Breast epithelium (tissue), 4 donors: Measurements from ENCODE around the gene SDR42E2. TPM values are rescaled to one million over a fixed set of nuclear protein-coding genes. Genes with fewer than 3 reads are reported as not detected.
"Not testable (repeated sequence)": the region's sequence is repeated elsewhere in the genome, so short reads cannot be mapped to it uniquely, and the experiment has no call there.

Source experiments
- DNase-seq, 2 donors: peaks; one replicate each; pipeline ENCODE4 v3.0.0-alpha.2; 2019; ENCODE audit warnings: low spot score in 2 of 2
- H3K27ac ChIP-seq, 2 donors: fragments of 200-600 bp; sonication (generic) in 1 of 2; one replicate each; pipeline ENCODE4 v1.5.1; 2016 to 2019; ENCODE audit warnings: mild to moderate bottlenecking in 1 of 2
- H3K27me3 ChIP-seq, 2 donors: fragments of 200-600 bp; sonication (generic) in 1 of 2; one replicate each; pipeline versions ENCODE4 v1.5.1 to v1.6.0; 2017 to 2019; ENCODE audit warnings: control low read depth in 1 of 2, mild to moderate bottlenecking in 1 of 2
- H3K36me3 ChIP-seq: fragments of 200-600 bp; one replicate; pipeline ENCODE4 v1.5.1; 2019
- H3K4me1 ChIP-seq, 2 donors: fragments of 200-600 bp; sonication (generic); one replicate each; pipeline ENCODE4 v1.5.1; 2016 to 2019; ENCODE audit warnings: control low read depth in 1 of 2
- H3K4me3 ChIP-seq, 3 donors: fragments of 200-600 bp; sonication (generic); 1 replicate in 2 of 3; 2 replicates in 1 of 3; pipeline ENCODE4 v1.5.1; 2016 to 2019; ENCODE audit warnings: mild to moderate bottlenecking in 3 of 3, moderate library complexity in 2 of 3
- H3K9me3 ChIP-seq, 2 donors: fragments of 200-600 bp; sonication (generic) in 1 of 2; one replicate each; pipeline ENCODE4 v1.5.1; 2016 to 2019; ENCODE audit warnings: control low read depth in 1 of 2
- POLR2A ChIP-seq: fragments of 450-650 bp; IDR thresholded peaks from one replicate; pipeline ENCODE4 v1.6.1; 2016; ENCODE audit warnings: antibody characterized with exemption, mild to moderate bottlenecking, moderate library complexity
- POLR2AphosphoS5 ChIP-seq, 3 donors: sonication (generic); formaldehyde crosslinking; IDR thresholded peaks; one replicate each; pipeline ENCODE4 v1.6.1; 2017; ENCODE audit warnings: antibody characterized with exemption in 3 of 3
- intact Hi-C: fragments of 100-400 bp; cut with DNase I; formaldehyde crosslinking; loops from one replicate; pipeline ENCODE4 v1.15.1; 2023; ENCODE audit warnings: low total_unique reads
- total RNA-seq, 3 donors: library from RNA; depleted of rRNA; stranded (reverse); fragments of >200 nt; gene quantifications; one replicate each; pipeline ENCODE4 v1.1.0, GENCODE V29; 2016
- TF ChIP-seq, protein P1 (sequence below), 3 donors: fragments of 450-650 bp; IDR thresholded peaks; one replicate each; pipeline ENCODE4 v1.5.1; 2016 to 2017; ENCODE audit warnings: antibody characterized with exemption in 3 of 3, mild to moderate bottlenecking in 3 of 3, moderate library complexity in 3 of 3

SDR42E2 gene
- total RNA-seq, 3 donors from 2014 or later, result 0.16 TPM; not detected in 2

GRCh38 chr16:22213801-22214200, 51.5 kb downstream of the SDR42E2 start:
- no peak for DNase-seq
- Histone ChIP-seq H3K9me3 (no peaks in the 10 kb centered on the region), H3K27ac (no peak overlapping the region), H3K4me1 (no peaks in the 10 kb centered on the region), H3K27me3 (no peaks in the 10 kb centered on the region), H3K36me3 (no peaks in the 10 kb centered on the region), H3K4me3 (no peak overlapping the region)
- TF ChIP-seq, protein P1, sequence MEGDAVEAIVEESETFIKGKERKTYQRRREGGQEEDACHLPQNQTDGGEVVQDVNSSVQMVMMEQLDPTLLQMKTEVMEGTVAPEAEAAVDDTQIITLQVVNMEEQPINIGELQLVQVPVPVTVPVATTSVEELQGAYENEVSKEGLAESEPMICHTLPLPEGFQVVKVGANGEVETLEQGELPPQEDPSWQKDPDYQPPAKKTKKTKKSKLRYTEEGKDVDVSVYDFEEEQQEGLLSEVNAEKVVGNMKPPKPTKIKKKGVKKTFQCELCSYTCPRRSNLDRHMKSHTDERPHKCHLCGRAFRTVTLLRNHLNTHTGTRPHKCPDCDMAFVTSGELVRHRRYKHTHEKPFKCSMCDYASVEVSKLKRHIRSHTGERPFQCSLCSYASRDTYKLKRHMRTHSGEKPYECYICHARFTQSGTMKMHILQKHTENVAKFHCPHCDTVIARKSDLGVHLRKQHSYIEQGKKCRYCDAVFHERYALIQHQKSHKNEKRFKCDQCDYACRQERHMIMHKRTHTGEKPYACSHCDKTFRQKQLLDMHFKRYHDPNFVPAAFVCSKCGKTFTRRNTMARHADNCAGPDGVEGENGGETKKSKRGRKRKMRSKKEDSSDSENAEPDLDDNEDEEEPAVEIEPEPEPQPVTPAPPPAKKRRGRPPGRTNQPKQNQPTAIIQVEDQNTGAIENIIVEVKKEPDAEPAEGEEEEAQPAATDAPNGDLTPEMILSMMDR (IDR thresholded peaks at IDR 0.05), result no peak
- TF ChIP-seq POLR2A, result no peak
- no peak for TF ChIP-seq POLR2AphosphoS5 (IDR thresholded peaks at IDR 0.05)
- intact Hi-C loops, result loop anchor here (1.0 kb wide), 1 partner anchor 24 kb away; no protein-coding TSS in a partner anchor

GRCh38 chr16:22214402-22214801, 52.1 kb downstream of the SDR42E2 start:
- intact Hi-C loops, result loop anchor here (1.0 kb wide), 1 partner anchor 24 kb away; no protein-coding TSS in a partner anchor
- no peak for DNase-seq
- Histone ChIP-seq H3K27me3 (no peaks in the 10 kb centered on the region), H3K36me3 (no peaks in the 10 kb centered on the region), H3K4me1 (no peaks in the 10 kb centered on the region), H3K4me3 (no peak overlapping the region), H3K27ac (no peak overlapping the region), H3K9me3 (no peaks in the 10 kb centered on the region)
- TF ChIP-seq, protein P1 (IDR thresholded peaks at IDR 0.05), result no peak
- TF ChIP-seq POLR2AphosphoS5 (IDR thresholded peaks at IDR 0.05) (no peak), POLR2A (no peak)

DNA sequence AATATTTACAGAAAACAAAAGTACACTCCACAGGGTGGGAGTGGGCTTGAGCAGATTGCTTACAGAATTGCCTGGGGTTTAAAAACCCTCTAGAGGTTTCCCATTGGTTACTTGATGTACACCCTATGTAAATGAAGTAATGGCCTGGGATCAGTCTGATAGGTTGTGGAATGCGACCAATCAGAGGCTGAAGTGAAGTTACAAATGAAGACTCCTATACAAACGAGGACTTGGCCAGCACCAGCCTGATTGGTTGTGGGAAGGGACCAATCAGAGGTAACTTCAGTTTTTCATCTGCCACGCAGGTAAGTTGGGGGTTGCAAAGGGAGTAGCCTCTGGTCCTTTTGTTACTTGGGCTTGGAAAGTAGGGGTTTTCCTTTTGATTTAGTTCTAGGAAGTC, 52.6 kb downstream of the SDR42E2 start:
- TF ChIP-seq, protein P1 (IDR thresholded peaks at IDR 0.05), result no peak
- no peak for TF ChIP-seq POLR2AphosphoS5 (IDR thresholded peaks at IDR 0.05)
- TF ChIP-seq POLR2A, result no peak
- Histone ChIP-seq H3K36me3 (no peaks in the 10 kb centered on the region), H3K27me3 (no peaks in the 10 kb centered on the region), H3K4me1 (no peaks in the 10 kb centered on the region), H3K9me3 (no peaks in the 10 kb centered on the region), H3K27ac (no peak overlapping the region), H3K4me3 (no peak overlapping the region)
- no peak for DNase-seq
- intact Hi-C loops, result loop anchor here (1.0 kb wide), 1 partner anchor 23 kb away; no protein-coding TSS in a partner anchor

DNA sequence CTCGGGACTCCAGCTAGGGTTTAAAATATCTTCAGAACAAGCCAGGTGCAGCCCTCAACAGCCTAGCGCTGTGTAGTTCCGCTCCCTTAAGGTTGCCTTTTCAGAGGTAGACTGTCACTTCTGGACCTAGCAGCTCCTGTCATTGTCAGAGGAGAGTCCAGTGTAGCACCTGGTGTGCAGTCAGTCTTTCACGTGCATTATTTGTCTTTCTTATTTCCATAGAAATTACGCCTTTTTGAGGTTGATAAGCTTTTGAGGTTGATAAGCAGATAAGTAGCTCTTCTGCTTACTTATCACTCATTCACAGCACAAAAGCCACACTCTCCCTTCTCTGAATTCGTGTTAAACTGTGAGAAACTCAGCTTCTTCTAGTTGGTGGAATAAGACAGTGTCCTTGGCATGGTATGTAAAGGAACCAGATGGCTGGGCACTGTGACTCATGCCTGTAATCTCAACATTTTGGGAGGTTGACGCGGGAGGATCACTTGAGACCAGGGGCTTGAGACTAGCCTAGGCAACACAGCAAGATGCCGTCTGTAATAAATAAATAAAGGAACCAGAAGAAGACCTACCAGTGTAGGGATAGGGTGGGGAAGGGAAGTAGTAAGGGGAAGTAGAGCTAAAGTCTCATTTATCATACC, 54.0 kb downstream of the SDR42E2 start:
- H3K27ac ChIP-seq, result no peak overlapping the region

DNA sequence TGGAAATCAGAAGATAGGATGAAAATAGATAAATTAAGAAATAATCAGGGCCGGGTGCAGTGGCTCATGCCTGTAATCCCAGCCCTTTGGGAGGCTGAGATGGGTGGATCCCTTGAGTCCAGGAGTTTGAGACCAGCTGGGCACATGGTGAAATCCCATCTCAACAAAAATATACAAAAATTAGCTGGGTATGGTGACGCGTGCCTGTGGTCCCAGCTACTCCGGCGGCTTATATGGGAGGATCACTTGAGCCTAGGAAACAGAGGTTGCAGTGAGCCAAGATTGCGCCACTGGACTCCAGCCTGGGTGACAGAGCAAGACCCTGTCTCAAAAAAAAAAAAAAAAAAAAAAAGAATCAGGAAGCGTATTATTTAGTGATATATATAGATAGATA, 54.5 kb downstream of the SDR42E2 start:
- DNase-seq, H3K27ac ChIP-seq, H3K36me3 ChIP-seq, H3K27me3 ChIP-seq, intact Hi-C loops, H3K9me3 ChIP-seq, H3K4me1 ChIP-seq, H3K4me3 ChIP-seq: not testable (repeated sequence)

More for the DNA sequence above, 54.0 kb downstream of the SDR42E2 start:
- DNase-seq, result no peak
- TF ChIP-seq POLR2A (no peak), POLR2AphosphoS5 (IDR thresholded peaks at IDR 0.05) (no peak)
- TF ChIP-seq, protein P1 (IDR thresholded peaks at IDR 0.05), result no peak
- no peak overlapping the region for H3K4me3 ChIP-seq
- H3K27me3 ChIP-seq, result no peaks in the 10 kb centered on the region
- intact Hi-C loops, result no loop called here
- H3K4me1 ChIP-seq, result no peaks in the 10 kb centered on the region
- H3K9me3 ChIP-seq, result no peaks in the 10 kb centered on the region
- H3K36me3 ChIP-seq, result no peaks in the 10 kb centered on the region
